Measurements from ENCODE around the gene TST. TPM values are rescaled to one million over a fixed set of nuclear protein-coding genes. Genes with fewer than 3 reads are reported as not detected.

The TST gene
- total RNA-seq, 4 donors from 2014 or later = 44.1 to 76.4 (median 66.7) TPM

GRCh38 chr22:36988075-36988832 is 31.0 kb downstream of the TST start:
- Histone ChIP-seq H3K36me3 (no peaks in the 10 kb centered on the region), H3K4me1 (no peaks in the 10 kb centered on the region), H3K27me3 (peaks cover 0 to 24% of the 10 kb centered on the region in 2 donors), H3K9me3 (peaks cover 0 to 19% (median 3%) of the 10 kb centered on the region in 4 donors), H3K4me3 (no peak overlapping the region), H3K27ac (no peak overlapping the region)
- TF ChIP-seq POLR2A (IDR thresholded peaks at IDR 0.05) = no peak
- TF ChIP-seq CTCF (IDR thresholded peaks at IDR 0.05) = no peak
- TF ChIP-seq EP300 (IDR thresholded peaks at IDR 0.05) = no peak
- 77 to 85% methylated on average over 12 of the region's 12 CpGs for WGBS, 2 donors
- DNase-seq (ENCODE audit: low spot score in 2 of 2) = no peak

GRCh38 chr22:36986242-36986821 is 32.9 kb downstream of the TST start:
- H3K27me3 ChIP-seq = peaks cover 0 to 34% of the 10 kb centered on the region in 2 donors
- no peaks in the 10 kb centered on the region for H3K36me3 ChIP-seq
- H3K9me3 ChIP-seq = peaks cover 0 to 19% (median 3%) of the 10 kb centered on the region in 4 donors
- TF ChIP-seq POLR2A (IDR thresholded peaks at IDR 0.05) = no peak
- TF ChIP-seq CTCF (IDR thresholded peaks at IDR 0.05) = peak in 3 of 5 experiments; percentile 8 to 25 (median 15)
- TF ChIP-seq EP300 (IDR thresholded peaks at IDR 0.05) = no peak
- no peak overlapping the region for H3K4me3 ChIP-seq
- no peak for DNase-seq (ENCODE audit: low spot score in 2 of 2)
- no peaks in the 10 kb centered on the region for H3K4me1 ChIP-seq
- H3K27ac ChIP-seq = no peak overlapping the region
- WGBS, 2 donors = 53 to 55% methylated on average over 8 of the region's 8 CpGs

GRCh38 chr22:36985211-36985889 is 33.9 kb downstream of the TST start:
- H3K4me3 ChIP-seq = no peak overlapping the region
- DNase-seq (ENCODE audit: low spot score in 2 of 2) = no peak
- WGBS, 2 donors = 87 to 88% methylated on average over 10 of the region's 10 CpGs

GRCh38 chr22:36982136-36982535 is 37.1 kb downstream of the TST start:
- Histone ChIP-seq H3K4me3 (no peak overlapping the region), H3K27me3 (peaks cover 0 to 21% of the 10 kb centered on the region in 2 donors), H3K36me3 (no peaks in the 10 kb centered on the region), H3K27ac (no peak overlapping the region), H3K9me3 (peaks cover 0 to 19% (median 3%) of the 10 kb centered on the region in 4 donors), H3K4me1 (peaks cover 0 to 11% (median 2%) of the 10 kb centered on the region in 4 donors)
- no peak for DNase-seq (ENCODE audit: low spot score in 2 of 2)
- WGBS, 2 donors = 57 to 68% methylated on average over 5 of the region's 5 CpGs
- TF ChIP-seq EP300 (IDR thresholded peaks at IDR 0.05) = no peak
- TF ChIP-seq CTCF (IDR thresholded peaks at IDR 0.05) = no peak
- no peak for TF ChIP-seq POLR2A (IDR thresholded peaks at IDR 0.05)

More at GRCh38 chr22:36985211-36985889, 33.9 kb downstream of the TST start:
- TF ChIP-seq EP300 (IDR thresholded peaks at IDR 0.05) (no peak), POLR2A (IDR thresholded peaks at IDR 0.05) (no peak), CTCF (IDR thresholded peaks at IDR 0.05) (no peak)
- Histone ChIP-seq H3K36me3 (no peaks in the 10 kb centered on the region), H3K4me1 (no peaks in the 10 kb centered on the region), H3K9me3 (peaks cover 0 to 19% (median 3%) of the 10 kb centered on the region in 4 donors), H3K27me3 (peaks cover 0 to 30% of the 10 kb centered on the region in 2 donors), H3K27ac (no peak overlapping the region)

Measured in tibial nerve (tissue), 4 donors.